Activated CD8-positive, alpha-beta memory T cell treated with anti-CD3 and anti-CD28 coated beads, Interleukin-2, amount 50 U/mL, for 24 hours (primary cell): ENCODE measurements around the gene SLC32A1.

Experiments used
- DNase-seq: peaks from one replicate; pipeline ENCODE4 v3.0.0-alpha.2; 2020; ENCODE audit errors: extremely low read depth

The SLC32A1 gene

DNA sequence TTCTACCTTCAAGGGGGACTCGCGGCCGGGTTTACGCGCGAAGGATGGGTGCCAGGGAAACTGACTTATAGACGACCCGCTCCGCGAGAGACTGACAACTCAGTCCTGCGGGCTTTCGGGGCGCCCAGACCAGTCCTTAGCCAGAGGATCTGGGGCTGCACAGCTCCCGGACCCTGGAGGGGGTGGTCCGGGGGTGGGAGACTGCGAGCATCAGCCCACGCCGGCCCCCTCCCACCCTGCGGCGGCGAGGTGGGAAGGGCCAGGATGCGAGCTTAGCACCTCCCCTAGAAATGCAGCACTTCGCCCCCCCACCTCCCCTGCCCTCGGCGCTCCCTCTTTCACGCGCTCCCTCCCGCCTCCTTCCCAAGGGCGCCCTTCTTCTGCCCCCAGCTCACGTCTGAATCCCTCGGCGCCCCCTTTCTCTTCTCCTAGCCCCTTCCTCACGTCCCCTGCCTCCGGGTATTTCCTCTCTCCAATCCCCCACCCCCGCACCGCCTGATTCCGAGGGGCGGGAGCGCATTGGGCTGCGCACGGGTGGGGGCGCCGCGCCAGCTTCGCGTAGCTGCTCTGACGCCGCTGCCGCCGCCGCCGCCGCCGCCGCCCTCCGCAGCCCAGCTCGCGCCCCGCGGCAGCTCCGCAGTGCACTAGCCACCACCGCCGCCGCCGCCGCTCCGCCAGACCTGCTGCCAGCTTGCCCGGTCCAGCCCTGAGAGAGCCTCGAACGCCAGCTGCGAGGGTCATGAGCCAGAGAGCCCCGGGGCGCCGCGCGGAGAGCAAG is at the start of gene SLC32A1:
Gene SLC32A1 (plus strand): TSS at position 639 of the 778 bp plus-strand sequence. CDS start 239 bp downstream, outside the sequence.
- DNase-seq = no peak

DNA sequence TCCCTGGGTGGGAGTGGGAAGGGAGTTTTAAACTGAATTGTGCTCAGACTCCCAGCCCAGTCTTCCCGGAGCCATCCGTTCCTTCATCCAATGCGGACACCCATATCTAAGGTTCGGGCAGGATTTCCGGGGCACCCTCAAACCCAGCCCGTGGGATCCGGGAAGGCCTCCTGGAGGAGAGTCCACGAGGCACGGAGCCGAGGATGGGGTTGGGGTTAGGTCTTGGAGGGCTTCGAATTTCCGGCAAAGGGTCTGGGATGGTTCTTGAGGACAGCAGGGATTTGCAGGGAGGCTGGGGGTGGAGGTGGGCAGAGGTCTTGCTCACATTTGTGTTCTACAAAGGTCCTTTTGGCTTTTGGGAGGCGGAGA is 49.5 kb upstream of the SLC32A1 start:
- DNase-seq = no peak

- no peak for DNase-seq
Measured at GRCh38 chr20:38676576-38676975, 47.7 kb upstream of the SLC32A1 start.

GRCh38 chr20:38680500-38681306 is 43.6 kb upstream of the SLC32A1 start:
- no peak for DNase-seq

DNA sequence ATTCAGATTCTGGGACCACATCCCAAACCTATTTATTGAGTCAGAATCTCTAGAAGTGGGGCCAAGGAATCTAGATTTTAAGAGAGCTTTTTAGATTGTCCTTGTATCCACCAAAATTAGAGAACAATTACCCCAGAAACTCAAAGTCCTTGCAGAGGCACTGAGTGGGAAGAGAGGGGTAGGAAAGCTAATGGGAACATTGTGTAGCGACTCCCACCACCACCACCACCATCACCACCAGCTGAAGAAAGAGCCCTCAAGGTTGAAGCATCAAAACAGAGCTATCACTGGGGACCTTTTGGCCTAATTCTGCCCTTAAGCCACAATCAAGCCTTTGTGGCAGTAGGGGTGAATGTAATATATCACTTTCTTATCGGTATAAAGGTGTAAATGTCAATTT is 39.0 kb upstream of the SLC32A1 start:
- DNase-seq = no peak

DNA sequence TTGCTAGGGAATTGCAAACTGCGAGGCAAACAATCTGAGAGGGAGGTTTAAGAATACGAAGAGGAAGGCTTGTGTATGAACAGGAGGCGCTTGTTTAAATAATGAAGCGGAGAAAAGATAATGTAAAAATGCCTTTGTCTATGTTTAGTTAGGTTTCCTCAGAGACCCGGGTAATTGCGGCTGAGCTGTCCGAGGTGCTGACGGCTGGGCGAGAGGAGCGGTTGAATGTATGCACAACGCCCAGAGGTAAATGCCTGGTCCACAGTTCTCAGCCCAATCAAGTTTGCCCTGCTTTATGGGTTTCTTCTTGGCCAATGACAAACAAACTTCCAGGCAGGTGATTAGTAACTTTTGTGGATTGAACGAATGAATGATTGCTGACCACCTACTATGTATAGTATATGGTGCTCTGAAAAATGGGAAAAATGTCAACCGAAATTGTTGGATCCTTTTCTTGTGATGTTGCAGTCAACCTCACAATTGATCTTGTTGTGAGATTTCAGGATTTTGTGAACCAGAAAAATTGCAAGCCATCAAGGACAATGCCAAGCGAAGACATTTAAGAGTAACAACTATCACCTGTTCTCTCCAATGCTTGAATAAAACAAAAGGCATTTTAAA is 38.3 kb upstream of the SLC32A1 start:
- no peak for DNase-seq

GRCh38 chr20:38692436-38693411 is 31.6 kb upstream of the SLC32A1 start:
- DNase-seq = no peak

GRCh38 chr20:38697306-38697705 is 27.0 kb upstream of the SLC32A1 start:
- no peak for DNase-seq

GRCh38 chr20:38698541-38698940 is 25.7 kb upstream of the SLC32A1 start:
- DNase-seq = no peak

DNA sequence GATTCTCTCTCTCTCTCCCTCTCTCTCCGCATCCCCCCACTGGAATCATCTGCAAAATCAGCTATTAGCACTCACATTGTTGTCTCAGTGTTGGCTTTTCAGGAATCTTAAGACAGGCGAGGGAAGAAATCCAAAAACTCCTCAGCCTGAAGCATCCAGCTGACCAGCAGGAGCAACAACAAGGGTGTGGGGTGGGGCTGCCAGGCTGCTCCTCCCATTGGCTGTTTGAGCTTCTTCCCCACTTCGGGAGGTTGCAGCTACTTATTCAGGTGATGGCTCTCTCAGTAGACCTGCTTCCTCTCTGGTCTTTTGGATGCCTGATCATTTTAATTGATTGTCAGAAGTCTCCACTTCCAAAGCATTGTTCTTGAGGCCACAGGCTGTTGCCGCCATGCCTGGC is 24.1 kb upstream of the SLC32A1 start:
- no peak for DNase-seq

DNA sequence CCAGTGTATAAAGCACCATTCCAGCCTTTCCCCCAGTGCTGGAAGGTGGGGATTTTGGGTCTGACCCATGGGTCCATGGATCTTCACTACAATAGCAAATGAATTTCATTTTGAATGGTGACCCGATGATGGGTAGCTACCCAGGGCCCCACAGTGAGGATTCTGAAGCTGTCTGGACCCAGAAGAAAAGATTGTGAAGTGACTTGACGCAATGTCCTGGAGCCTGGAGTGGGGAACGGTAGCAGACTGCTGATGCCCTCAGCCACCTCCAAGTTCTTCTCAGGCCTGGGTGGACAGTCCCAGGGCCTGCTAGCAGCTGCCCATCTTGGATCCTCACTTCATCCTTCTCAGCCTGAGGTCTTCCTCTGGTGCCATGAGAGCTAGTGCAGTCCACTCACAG is 23.4 kb upstream of the SLC32A1 start:
- no peak for DNase-seq

DNA sequence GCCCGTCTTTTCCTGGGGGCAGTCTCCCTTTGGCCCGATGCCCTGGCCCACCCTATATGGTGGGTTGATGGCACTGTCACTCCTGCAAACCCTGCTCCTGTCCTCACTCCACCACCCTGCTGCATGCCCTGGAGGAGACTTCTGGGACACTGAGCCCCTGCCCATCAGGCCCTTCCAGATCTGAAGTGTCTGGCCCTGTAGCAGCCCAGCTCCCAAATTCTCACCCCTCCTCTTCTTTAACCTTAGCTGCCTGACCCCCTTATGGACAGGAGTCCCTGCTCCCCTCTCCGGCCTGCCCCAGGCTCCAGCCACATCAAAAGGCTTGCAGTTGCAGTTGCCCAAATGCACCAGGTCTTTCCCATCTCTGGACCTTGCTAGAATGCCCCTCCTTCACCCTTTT is 20.8 kb upstream of the SLC32A1 start:
- DNase-seq = no peak

- no peak for DNase-seq
Measured at GRCh38 chr20:38704136-38704535, 20.1 kb upstream of the SLC32A1 start.

- DNase-seq = no peak
Measured at GRCh38 chr20:38706509-38706908, 17.8 kb upstream of the SLC32A1 start.

GRCh38 chr20:38714308-38714707 is 10.0 kb upstream of the SLC32A1 start:
- no peak for DNase-seq

- DNase-seq = no peak
Measured at GRCh38 chr20:38715646-38716045, 8.6 kb upstream of the SLC32A1 start.

DNA sequence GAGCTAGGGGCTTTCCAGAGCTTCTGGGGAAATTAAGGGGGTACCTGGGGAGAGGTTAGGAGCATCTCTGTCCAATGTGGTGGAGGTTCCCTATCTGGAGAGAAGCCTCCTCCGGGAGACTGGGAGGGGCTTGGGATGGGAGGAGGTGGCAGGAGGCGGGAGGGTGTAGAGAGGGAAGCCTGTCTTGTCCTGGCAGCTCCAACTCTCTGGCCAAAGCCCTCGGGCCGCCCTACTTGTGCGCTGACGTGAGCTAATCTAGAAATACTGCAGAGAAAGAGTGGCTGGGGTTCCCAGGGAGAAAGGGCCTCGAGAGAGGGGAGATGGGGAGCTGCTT is 1.6 kb upstream of the SLC32A1 start:
- no peak for DNase-seq

GRCh38 chr20:38723017-38723847 is 1.1 kb upstream of the SLC32A1 start:
- no peak for DNase-seq

DNA sequence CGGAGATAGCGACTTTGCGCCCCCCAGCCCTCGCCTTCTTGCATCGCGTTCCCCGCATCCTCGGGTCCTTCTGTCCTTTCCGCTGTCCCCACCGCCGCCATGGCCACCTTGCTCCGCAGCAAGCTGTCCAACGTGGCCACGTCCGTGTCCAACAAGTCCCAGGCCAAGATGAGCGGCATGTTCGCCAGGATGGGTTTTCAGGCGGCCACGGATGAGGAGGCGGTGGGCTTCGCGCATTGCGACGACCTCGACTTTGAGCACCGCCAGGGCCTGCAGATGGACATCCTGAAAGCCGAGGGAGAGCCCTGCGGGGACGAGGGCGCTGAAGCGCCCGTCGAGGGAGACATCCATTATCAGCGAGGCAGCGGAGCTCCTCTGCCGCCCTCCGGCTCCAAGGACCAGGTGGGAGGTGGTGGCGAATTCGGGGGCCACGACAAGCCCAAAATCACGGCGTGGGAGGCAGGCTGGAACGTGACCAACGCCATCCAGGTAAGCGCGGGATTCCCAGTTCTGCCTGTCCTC is 401 bp downstream of the SLC32A1 start:
- no peak for DNase-seq

GRCh38 chr20:38725148-38725901 is 1.0 kb downstream of the SLC32A1 start:
- no peak for DNase-seq
